SHP77 treated with DMSO at 0.1 percent for 48 hours (cell line): ENCODE results near the gene DENND1A.

Experiments used
- DNase-seq: peaks from one replicate; lab custom pipeline; 2025; lab: John Stamatoyannopoulos, UW

Gene DENND1A

GRCh38 chr9:123571240-123571639 is 358.7 kb downstream of the DENND1A start:
- DNase-seq: no peak

DNA sequence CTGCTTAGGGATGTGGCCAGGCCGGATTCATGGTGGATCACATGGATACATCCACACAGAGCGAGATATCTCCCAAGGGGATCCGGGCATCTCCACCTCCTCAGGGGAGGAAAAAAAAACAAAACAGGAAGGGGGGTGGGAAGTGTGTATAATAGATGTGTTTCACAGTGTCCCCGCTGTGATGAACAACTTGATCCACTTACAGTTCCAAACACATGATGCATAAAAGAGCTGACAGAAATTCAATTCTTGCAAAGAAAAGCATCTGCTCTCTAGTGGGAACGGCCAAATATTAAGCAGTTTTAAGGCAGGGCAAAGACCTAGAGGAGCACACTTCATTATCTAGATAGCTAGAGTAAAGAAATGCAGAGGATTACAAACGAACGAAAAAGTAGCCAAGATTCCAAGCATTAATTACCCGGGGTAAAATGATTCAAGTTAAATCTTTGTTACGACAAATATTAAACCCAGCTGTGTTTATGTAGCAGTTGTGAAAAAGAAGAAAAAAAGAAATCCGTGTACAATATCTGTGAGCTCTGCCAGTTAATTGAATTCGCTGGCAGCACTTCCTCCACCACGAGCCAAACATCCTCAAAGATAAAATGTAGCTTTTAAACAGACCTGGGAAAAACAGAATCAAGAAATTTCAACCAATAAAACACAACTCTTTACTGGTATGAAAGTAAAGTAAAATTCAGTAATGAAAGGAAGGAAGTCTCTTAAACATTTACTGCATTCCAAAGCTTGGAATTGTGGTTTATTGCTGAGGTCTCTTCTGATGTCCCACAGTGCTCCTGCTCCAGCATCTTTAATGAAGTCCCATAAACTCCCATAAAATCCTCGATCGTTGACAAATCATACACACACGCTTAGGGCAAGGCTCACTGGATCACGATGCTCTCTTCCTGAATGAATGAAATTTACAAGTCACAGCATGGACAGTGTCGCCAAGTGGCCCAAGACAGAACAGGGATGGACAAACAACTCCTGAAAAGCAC is 360.9 kb downstream of the DENND1A start:
- no peak for DNase-seq

DNA sequence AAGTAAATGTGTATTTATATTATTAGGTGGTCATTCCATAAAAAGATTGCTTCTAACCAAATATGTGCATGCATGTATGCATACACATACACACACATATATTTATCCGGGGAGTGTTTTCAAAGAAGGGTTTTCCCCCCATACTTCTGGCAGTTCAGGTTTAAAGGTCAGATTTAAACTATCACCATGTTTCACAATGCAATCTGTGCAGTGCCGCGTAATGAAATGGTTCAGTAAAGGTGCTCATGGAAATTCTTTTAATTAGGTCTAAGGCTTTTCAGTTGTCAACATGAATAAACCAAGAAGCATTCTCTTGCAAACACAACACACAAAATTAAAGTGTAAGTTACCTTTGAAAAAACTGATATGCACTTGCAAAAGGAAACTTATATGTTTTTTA is 362.9 kb downstream of the DENND1A start:
- DNase-seq: no peak

- no peak for DNase-seq
Observed at GRCh38 chr9:123564652-123565051, 365.3 kb downstream of the DENND1A start.

- DNase-seq: no peak
Observed at GRCh38 chr9:123562844-123563346, 367.0 kb downstream of the DENND1A start.

DNA sequence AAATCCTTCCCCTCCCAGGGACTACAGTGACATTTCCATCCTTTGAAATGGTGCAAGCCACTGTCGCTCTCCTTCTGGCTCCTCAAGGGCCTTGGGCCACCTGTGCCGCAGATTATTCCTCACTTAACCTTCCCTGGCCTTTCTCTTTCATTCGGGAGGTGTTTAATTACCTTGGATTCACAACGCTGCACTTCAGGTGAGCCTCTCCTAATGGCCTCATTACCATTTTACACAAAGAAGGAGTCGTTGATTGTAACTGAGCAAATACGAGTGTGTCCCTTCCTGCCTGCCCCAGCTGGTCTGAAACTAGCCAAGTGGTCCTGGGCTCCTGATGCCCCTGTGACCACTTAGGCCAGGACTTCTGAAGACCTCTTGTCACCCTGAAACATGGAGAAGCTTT is 368.9 kb downstream of the DENND1A start:
- peak; percentile 20 for DNase-seq

DNA sequence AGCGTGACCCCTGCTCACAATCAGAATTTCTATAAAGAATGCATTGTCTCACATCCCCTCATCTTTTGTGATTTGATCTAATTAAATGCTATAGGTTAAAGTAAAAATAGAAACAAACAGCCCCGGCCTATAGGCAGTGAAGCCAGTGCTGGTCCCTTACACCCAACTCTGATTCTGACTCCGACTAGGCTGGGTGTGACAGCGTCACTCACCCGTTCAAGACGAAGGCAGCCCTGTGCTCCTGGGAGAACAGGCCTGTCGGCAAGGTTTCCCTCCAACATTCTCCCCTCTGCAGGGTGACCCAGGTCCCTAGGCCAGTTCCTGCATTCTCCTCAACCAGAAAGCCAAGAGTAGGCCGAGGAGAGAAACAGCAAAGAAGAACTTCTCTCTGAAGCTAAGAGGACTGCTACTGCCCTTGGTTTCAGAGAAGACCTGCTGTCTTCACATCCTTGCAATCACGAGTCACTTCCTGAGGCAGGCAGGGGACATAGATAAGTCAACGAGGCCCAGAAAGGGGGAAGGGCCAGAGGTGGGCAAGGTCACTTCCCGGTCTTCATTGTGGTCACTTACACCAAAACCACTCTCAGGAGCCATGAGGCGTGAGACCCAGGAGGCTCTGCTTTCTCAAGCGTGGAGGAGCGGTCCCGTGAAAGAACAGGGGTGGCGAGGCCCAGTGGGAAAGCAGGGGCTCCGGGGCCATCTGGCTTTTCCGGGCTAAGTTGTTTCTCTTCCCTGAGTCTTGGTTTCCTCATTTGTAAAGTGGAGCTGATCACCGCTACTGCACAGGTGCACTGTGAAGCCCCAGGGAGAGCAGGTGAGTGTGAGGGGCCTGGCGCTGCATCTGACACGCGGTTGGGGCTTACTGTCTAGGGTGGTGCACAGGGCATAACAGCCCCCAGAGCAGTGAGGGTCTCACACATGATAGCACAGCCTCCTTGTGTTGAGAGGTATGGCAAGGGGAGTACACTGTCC is 373.2 kb downstream of the DENND1A start:
- DNase-seq: no peak

DNA sequence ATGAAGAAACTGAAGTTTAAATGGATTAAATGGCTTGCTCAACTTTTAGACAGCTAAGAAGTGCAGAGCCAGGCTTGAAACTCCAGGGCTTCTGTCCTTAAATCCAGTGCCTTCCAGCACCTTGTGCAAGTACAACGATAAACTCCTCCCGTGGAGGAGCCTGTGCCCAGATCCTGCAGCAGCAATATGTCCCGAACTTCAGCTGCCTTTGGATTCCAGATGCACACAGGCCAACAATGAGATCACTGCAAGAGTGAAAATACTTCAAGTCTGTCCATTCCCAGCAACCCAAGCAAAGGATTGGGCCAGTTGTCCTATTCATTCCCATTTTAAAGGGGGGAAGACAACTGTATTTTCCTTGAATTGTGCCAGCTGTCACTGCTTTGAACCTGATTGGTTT is 374.3 kb downstream of the DENND1A start:
- DNase-seq: no peak

GRCh38 chr9:123552530-123552929 is 377.4 kb downstream of the DENND1A start:
- no peak for DNase-seq

DNA sequence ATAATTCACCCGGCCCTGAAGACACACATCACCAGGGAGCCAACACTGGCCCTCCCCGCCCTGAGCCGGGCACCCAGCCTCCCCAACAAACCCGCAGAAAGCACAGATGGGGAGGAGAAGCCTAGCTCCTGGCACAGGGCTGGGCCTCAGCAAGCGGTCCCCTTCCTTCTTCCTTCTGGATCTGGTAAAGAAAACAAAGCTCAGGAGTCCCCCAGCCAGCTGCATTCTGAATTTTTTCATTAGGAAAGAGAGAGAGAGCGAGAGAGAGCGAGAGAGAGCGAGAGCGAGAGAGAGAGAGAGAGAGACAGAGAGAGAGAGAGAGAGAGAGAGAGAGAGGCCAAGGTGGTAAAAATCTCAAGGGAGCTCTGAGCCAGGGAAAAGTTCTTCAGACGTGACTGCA is 378.2 kb downstream of the DENND1A start:
- DNase-seq: no peak

GRCh38 chr9:123550797-123551196 is 379.1 kb downstream of the DENND1A start:
- peak; percentile 8 for DNase-seq

- peak; percentile 42 for DNase-seq
Observed at GRCh38 chr9:123550012-123550411, 379.9 kb downstream of the DENND1A start.

DNA sequence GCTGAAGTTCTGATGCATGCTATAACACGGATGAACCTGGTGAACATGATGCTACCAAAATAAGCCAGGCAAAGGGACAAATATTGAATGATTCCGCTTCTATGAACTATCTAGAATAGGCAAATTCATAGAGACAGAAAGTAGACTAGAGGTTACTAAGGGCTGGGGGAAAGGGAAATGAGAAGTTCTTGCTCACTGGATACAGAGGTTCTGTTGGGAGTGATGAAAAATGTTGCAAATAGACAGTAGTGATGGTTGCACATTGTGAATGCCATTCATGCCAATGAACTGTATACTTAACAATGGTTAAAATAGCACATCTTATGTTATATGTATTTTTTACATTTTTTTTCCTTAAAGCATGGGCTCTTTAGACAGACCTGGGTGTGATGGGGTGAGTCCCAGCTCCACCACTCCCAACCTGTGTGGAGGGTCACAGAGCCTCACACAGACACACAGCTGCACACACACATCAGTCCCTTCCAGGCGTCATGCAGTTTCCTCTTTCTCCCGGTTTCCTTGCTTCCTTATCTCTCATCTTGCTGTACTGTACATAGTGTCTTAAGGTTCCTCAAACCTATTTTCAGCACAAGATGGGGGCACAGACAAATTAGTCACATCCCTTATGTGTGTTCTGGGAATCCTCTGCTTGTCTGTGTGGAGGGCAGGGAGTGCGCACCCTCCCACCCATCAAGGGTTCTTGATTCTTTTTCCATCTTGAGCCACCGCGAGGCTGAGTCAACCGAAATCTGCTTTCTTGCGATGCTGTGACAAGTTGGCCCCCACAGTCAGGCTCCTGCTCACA is 381.0 kb downstream of the DENND1A start:
- DNase-seq: no peak

DNA sequence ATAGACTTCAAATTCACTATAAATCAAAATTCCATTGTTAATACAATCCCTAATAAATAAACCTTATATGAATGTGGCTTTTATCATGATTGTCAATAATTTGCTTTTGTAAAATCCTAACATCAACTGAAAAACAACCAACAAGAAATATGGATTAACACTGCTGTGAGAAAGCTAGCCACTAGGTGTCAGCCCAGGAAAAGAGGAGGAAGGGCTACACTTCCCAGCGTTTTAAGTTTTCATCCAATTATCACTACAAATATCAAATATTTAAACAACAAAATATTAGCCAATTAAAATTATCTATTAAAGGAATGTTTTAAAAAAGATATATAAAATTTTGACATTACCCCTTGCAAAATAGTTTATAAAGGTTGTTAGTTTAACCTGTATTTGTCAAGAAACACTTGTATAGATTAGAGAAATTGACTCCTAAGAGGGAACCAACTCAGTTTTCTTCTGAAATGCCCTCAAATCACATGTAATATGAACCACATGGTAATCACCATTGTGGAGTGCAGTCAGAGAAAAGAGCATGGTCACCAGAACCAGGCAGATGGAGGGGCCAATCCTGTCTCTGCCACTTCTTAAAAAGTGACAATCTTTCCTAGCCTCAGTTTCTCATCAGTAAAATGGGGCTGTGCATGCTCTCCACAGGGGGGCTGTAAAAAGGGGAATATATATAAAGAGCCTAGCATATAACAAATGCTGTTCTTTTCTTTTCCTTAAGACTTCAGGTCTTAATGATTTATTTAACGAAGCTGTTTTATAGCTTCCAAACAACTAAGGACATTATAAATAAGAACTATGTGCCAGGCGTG is 385.7 kb downstream of the DENND1A start:
- DNase-seq: peak; percentile 15

DNA sequence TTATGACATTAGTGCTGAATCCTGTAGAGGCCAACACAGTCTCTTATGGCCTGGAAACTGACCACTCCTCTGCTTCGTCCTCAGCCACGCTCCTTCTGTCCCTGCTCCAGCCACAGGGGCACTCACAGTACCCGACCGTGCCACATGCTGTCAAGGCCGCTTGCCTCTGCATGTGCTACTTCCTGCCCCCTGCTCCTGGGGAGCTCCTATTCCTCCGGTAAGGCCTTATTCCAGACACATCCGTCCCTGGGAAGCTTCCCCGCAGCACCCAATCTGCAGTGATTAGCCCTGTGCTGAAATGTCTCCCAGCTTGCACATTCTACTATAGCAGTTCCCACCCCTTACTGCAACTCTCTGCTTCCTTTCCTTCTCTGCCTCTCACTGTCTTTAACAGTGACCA is 386.4 kb downstream of the DENND1A start:
- no peak for DNase-seq

DNA sequence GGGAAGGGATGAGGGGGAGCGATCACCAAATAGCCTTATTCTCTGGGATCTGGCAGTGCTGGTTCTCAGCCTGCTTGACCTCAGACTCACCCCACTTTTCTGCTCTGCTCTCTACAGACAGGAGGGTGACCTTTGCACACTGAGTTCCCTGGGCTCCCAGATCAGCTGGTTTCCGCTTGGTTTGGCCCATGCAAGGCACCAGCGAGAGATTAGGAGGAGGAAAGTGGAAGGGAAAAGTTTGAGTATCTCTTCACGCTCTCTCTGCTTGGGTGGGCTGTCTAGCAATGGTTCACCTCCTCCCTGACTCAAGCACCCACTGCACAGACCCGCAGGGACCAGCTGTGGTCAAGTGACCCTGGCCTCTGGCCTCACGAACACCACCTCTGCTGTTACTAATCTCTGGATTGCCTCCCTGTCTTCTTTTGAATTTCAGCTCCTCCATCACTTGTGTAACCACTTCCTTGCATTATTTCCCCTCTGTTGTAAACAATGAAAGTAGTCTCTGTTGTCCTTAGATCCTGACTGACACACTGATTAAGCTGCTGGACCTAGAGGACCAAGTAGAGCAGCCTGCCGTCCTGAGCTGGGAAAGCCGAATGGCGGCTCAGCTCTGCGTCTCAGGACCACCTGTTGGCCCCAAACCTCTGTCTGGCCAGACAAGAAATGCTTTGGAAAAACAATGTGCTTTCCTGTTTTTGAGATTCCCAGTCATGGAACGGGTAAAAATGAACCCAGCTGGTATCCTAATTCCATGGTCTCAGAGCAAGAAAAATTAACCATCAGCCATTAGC is 387.3 kb downstream of the DENND1A start:
- no peak for DNase-seq

DNA sequence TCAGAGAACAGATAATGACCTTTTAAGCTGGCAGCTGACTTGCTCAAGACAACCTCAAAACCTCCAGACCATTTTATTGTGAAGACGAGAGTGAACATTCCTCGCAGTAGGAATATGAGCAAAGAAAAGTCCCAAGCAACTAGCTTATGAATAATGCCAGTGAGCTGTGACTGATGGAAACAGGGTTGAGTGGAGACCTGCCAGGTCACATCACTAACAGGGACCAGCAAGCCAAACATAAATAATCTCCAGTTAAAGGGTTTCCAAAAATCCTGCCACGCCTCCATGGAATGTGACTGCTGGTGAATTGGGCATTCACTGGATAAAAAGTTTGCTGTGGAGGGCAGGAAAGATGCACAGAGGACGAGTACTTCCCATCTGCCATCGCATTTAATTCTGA is 388.5 kb downstream of the DENND1A start:
- DNase-seq: no peak

GRCh38 chr9:123540457-123540856 is 389.5 kb downstream of the DENND1A start:
- DNase-seq: no peak

DNA sequence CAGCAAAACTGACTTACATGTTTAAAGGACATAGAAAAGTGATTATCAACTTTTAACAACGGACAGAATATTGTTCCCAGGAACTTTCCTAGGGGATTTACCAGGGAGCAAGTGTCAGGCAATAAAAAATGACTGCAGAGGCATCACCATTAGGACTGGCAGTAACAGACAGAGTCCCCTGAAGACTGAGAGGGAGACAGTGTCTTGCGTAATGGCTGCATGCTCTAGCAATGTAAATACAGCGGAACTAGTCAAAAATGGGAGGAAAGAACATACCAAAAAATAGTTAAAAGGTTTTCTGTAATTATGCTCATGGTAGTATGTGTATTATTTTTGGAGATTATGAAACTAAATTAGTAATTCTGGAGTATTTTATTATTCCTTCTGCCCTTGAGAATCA is 392.1 kb downstream of the DENND1A start:
- DNase-seq: no peak

DNA sequence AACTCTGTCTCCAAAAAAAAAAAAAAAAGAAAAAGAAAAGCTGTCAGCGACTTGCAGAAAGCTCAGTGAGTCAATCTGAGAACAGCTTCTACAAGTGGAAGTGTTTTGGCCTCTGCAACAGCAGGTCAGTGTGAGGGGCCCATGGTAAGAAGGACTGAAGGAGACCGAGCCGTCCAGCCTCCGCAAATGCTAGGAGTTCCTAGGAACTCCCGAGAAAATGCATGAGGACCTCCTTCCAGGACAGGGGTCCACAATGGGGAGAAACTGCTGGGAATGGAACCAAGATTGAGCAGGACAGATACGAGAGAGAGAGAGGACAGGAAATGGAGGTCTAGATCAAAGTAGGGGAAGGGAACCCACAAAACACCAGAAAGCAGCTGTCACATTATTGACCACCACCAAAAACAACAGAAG is 393.5 kb downstream of the DENND1A start:
- no peak for DNase-seq
